GM12878 (cell line): Measurements from ENCODE around the gene SLC31A1. TPM values are rescaled to one million over a fixed set of nuclear protein-coding genes. Genes with fewer than 3 reads are reported as not detected.

Source experiments
- ATAC-seq: fragments of 200-7000 bp; cut with Tn5 transposase; 3 replicates; pipeline ENCODE4 v1.9.1; 2020; ENCODE audit warnings: mild to moderate bottlenecking, moderate library complexity
- BruUV-seq: library from RNA; stranded (reverse); fragments of 400-500 nt; replicated peaks from 2 replicates; lab custom pipeline; 2021; lab: Mats Ljungman, UMichigan
- CTCF ChIA-PET: fragments of 300-600 bp; sonication (Branson Sonifier 250); formaldehyde crosslinking; extraction: SDS; loops from one replicate; lab custom pipeline; 2021; ENCODE audit warnings: inconsistent platforms; lab: Yijun Ruan, JAX
- POLR2A ChIA-PET: fragments of 350-600 bp; formaldehyde crosslinking; extraction: SDS; loops from one replicate; lab custom pipeline; 2021; ENCODE audit warnings: inconsistent platforms; lab: Charles Lee
- RAD21 ChIA-PET: fragments of 300-600 bp; sonication (Branson Sonifier 250); formaldehyde crosslinking; loops from one replicate; lab custom pipeline; 2023; ENCODE audit warnings: antibody characterized with exemption; ENCODE audit not compliant: unreplicated experiment; lab: Charles Lee
- SMC1A ChIA-PET: fragments of 300-600 bp; sonication (Branson Sonifier 250); formaldehyde crosslinking; loops from one replicate; lab custom pipeline; 2023; ENCODE audit not compliant: unreplicated experiment, uncharacterized antibody; lab: Charles Lee
- DNase-seq: peaks from one replicate; pipeline ENCODE4 v3.0.0-alpha.2; 2011; ENCODE audit warnings: low read depth, low spot score
- FAIRE-seq: peaks from 3 replicates; lab custom pipeline; 2011; peaks lifted over from hg19 to GRCh38; lab: Jason Lieb, UNC
- H2AFZ ChIP-seq: 2 replicates; pipeline ENCODE4 v1.6.0; 2011; ENCODE audit warnings: low read depth, low read length, control low read depth; ENCODE audit not compliant: control insufficient read depth
- H3K27ac ChIP-seq: 2 replicates; pipeline ENCODE4 v1.5.1; 2011; ENCODE audit warnings: control low read depth; ENCODE audit not compliant: control insufficient read depth, insufficient read depth
- H3K27me3 ChIP-seq, 2 experiments: replicated peaks in 1 of 2; 2 replicates each; pipeline versions ENCODE4 v1.6.0 to v1.6.1; 2011; ENCODE audit warnings: low read length in 1 of 2; ENCODE audit not compliant: control insufficient read depth in 2 of 2, insufficient read depth in 2 of 2
- H3K36me3 ChIP-seq, 2 experiments: 2 replicates each; pipeline ENCODE4 v1.5.1; 2011; ENCODE audit warnings: low read length in 1 of 2; ENCODE audit not compliant: control insufficient read depth in 2 of 2, insufficient read depth in 2 of 2
- H3K4me1 ChIP-seq: 2 replicates; pipeline ENCODE4 v1.6.1; 2011; ENCODE audit warnings: mild to moderate bottlenecking, low read length, moderate library complexity, mixed read lengths; ENCODE audit not compliant: control insufficient read depth, insufficient read depth
- H3K4me2 ChIP-seq: 2 replicates; pipeline ENCODE4 v1.6.0; 2011; ENCODE audit warnings: control low read depth; ENCODE audit not compliant: control insufficient read depth, insufficient read depth
- H3K4me3 ChIP-seq: fragments of 200-600 bp; sonication (generic); 2 replicates; pipeline ENCODE4 v1.5.1; 2016
- H3K79me2 ChIP-seq: 2 replicates; pipeline ENCODE4 v1.6.0; 2011; ENCODE audit warnings: low read length; ENCODE audit not compliant: control insufficient read depth, insufficient read depth
- H3K9ac ChIP-seq: 2 replicates; pipeline ENCODE4 v1.8.0; 2011; ENCODE audit warnings: low read length, control low read depth, mixed read lengths; ENCODE audit not compliant: control insufficient read depth, insufficient read depth
- H3K9me3 ChIP-seq: replicated peaks from 3 replicates; pipeline ENCODE4 v1.5.1; 2011; ENCODE audit warnings: mild to moderate bottlenecking, low read length; ENCODE audit not compliant: control insufficient read depth, insufficient read depth
- H4K20me1 ChIP-seq: 2 replicates; pipeline ENCODE4 v1.6.0; 2011; ENCODE audit not compliant: control insufficient read depth, insufficient read depth
- CBX5 ChIP-seq: sonication (generic); IDR thresholded peaks from 2 replicates; pipeline ENCODE4 v1.6.1; 2016; ENCODE audit warnings: low read depth, moderate library complexity, mild to moderate bottlenecking, inconsistent platforms
- HDAC2 ChIP-seq: fragments of 200-600 bp; sonication (generic); IDR thresholded peaks from 2 replicates; pipeline ENCODE4 v1.6.1; 2017
- IKZF1 ChIP-seq: fragments of 450-650 bp; conservative IDR thresholded peaks from 2 replicates; pipeline ENCODE4 v1.6.1; 2017; ENCODE audit warnings: antibody characterized with exemption, mild to moderate bottlenecking
- IRF4 ChIP-seq: IDR thresholded peaks from 2 replicates; pipeline ENCODE4 v1.6.1; 2011; ENCODE audit warnings: low read depth, low read length
- PBX3 ChIP-seq: IDR thresholded peaks from 2 replicates; pipeline ENCODE4 v1.6.1; 2011; ENCODE audit warnings: mild to moderate bottlenecking, low read depth, low read length, moderate library complexity; ENCODE audit not compliant: insufficient replicate concordance
- PML ChIP-seq: IDR thresholded peaks from 2 replicates; pipeline ENCODE4 v1.6.1; 2012; ENCODE audit warnings: low read length, inconsistent platforms
- POLR2A ChIP-seq: IDR thresholded peaks from 2 replicates; pipeline ENCODE4 v1.6.1; 2011; ENCODE audit warnings: low read depth, mild to moderate bottlenecking, low read length
- WGBS: methylation state at CpG from one replicate; pipeline ENCODE4 v1.1.6; 2016; ENCODE audit warnings: low lambda C conversion rate; ENCODE audit not compliant: insufficient replicate concordance, insufficient coverage; ENCODE audit errors: missing lambda C conversion rate; 5-methylcytosine and 5-hydroxymethylcytosine counted together
- in situ Hi-C: fragments of 300-500 bp; cut with MboI; formaldehyde crosslinking; loops from 9 replicates; pipeline ENCODE4 v1.14.3; 2018; ENCODE audit warnings: mixed read lengths
- intact Hi-C: fragments of 100-400 bp; cut with micrococcal nuclease; formaldehyde crosslinking; loops from one replicate; pipeline ENCODE4 v1.14.2; 2022; ENCODE audit not compliant: unreplicated experiment
- polyA plus RNA-seq, 11 experiments: library from polyadenylated mRNA; depleted of rRNA in 4 of 11; unstranded in 6 of 11; stranded (reverse) in 5 of 11; fragments of >200 nt; fragmentation: Nextera tagmentation in 4 of 11; fragmentation: Illumina TruSeq in 1 of 11; extraction: Ambion mirVana in 4 of 11; extraction: Trizol in 1 of 11; gene quantifications; 1 replicate in 1 of 11; 2 replicates in 10 of 11; pipeline versions ENCODE4 v1.2.1 to v1.2.3, GENCODE V29; 2011 to 2016; ENCODE audit warnings: inconsistent platforms in 2 of 11, missing spikeins in 2 of 11, low read depth in 1 of 11
- total RNA-seq, 4 experiments: library from RNA; depleted of rRNA in 3 of 4; stranded (reverse); fragments of >200 nt in 3 of 4; fragmentation: Illumina TruSeq in 1 of 4; extraction: Trizol in 1 of 4; gene quantifications; 2 replicates each; pipeline versions ENCODE4 v1.2.1 to v1.2.3, GENCODE V29; 2013 to 2021

SLC31A1 gene
- total and polyA plus RNA-seq, 10 of the 15 experiments (the other 5 are each of a cell fraction or from before 2014, with no cell fraction given), result 7.3 to 16.2 (median 10.5) TPM

- Histone ChIP-seq H3K9ac (no peak overlapping the region), H3K4me2 (no peak overlapping the region)
- TF ChIP-seq IRF4 (no peak), IKZF1 (no peak), POLR2A (no peak), HDAC2 (no peak), CBX5 (no peak), PML (no peak), PBX3 (no peak)
- TF ChIP-seq, all 136 proteins: peak for 0
- ChIA-PET POLR2A (interaction anchor here (0.8 kb wide), 1 partner anchor 40 kb away, joined by 3 read pairs; no protein-coding TSS in a partner anchor), RAD21 (no interaction called here), SMC1A (interaction anchor here (0.6 to 2.0 kb wide), 4 partner anchors 9 to 751 kb away, joined by 3 to 8 read pairs (median 4); no protein-coding TSS in a partner anchor), CTCF (interaction anchor here (0.9 kb wide), 1 partner anchor 16 kb away, joined by 4 read pairs; no protein-coding TSS in a partner anchor)
- Histone ChIP-seq H4K20me1 (no peaks in the 10 kb centered on the region), H3K36me3 (0 out of 4 replicates have a peak, but pooled peaks cover 0 to 4% of the 10 kb centered on the region in 2 experiments), H3K4me1 (peaks cover 6% of the 10 kb centered on the region), H3K27ac (no peak overlapping the region), H3K27me3 (no peaks in the 10 kb centered on the region), H3K4me3 (no peak overlapping the region), H3K9me3 (no peaks in the 10 kb centered on the region), H3K79me2 (peaks cover 10% of the 10 kb centered on the region), H2AFZ (no peak overlapping the region)
- WGBS, result 79% methylated on average over 3 of the region's 3 CpGs
- DNase-seq (no peak), FAIRE-seq (no peak), ATAC-seq (no peak)
- no TSS peak for BruUV-seq
- intact Hi-C loops (no loop called here), in situ Hi-C loops (no loop called here)
Observed at GRCh38 chr9:113228130-113228665, 6.9 kb downstream of the SLC31A1 start.
